GM12872 (cell line): ENCODE results near the gene NEMP2.

Experiments
- TF ChIP-seq, protein P1 (sequence below): IDR thresholded peaks from 3 replicates; pipeline ENCODE4 v1.5.1; 2011; ENCODE audit warnings: low read depth, mild to moderate bottlenecking, low read length, moderate library complexity; ENCODE audit not compliant: insufficient read depth

NEMP2 gene

DNA sequence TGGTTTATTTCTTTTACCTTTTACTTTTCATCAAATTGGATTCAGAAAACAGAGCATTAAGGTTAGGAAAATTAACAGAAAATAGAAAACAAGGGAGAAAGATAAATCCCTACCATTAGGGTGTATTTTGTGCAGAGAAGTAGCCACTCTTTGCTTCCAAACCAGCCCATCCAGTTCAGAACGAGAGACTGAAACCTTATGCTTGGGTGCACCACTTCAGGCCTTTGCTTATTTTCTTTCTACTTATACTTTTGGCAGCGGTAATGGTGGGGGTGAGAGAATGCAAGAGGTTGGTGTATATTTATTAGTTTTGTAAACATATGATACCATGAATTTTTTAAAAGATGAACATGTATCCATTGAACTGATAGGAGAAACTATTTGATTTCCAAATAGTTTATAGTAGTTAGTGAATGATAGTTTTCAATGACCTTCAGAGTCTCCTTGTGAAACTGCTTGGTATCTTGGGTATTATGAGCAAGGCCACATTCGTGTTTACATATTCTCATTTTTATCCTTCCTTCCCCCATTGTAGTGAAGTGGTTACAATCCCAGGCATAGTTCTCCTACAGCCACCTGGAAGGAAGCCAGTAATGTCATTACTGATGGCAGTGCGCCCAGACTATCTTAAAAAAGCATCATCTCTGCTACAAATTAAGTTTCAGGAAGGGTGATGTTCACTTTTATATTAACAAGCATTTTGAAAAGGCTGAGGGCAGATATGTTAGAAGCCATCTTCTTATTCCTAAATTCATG, 65.5 kb downstream of the NEMP2 start:
- TF ChIP-seq, protein P1, sequence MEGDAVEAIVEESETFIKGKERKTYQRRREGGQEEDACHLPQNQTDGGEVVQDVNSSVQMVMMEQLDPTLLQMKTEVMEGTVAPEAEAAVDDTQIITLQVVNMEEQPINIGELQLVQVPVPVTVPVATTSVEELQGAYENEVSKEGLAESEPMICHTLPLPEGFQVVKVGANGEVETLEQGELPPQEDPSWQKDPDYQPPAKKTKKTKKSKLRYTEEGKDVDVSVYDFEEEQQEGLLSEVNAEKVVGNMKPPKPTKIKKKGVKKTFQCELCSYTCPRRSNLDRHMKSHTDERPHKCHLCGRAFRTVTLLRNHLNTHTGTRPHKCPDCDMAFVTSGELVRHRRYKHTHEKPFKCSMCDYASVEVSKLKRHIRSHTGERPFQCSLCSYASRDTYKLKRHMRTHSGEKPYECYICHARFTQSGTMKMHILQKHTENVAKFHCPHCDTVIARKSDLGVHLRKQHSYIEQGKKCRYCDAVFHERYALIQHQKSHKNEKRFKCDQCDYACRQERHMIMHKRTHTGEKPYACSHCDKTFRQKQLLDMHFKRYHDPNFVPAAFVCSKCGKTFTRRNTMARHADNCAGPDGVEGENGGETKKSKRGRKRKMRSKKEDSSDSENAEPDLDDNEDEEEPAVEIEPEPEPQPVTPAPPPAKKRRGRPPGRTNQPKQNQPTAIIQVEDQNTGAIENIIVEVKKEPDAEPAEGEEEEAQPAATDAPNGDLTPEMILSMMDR: no peak

DNA sequence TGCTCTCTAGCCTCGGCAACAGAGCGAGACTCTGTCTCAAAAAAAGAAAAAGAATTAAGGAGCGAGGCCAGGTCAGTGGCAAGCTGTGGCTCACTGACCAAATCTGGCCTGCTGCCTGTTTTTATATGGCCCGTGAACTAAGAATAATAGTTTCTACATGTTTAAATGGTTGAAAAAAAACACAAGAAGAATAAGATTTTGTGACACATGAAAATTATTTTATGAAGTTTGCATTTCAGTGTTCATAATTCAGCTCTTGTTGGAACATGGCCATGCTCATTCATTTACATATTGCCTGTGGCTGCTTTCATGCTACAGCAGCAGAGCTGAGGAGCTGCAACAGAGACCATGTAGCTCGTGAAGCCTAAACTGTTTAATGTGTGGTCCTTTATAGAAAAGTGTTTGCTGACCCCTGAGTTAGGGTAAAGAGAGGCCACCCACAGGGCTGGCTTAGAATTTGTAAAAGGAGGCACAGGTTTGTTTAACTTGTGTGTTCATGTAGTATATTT, 66.9 kb downstream of the NEMP2 start:
- TF ChIP-seq, protein P1: no peak

DNA sequence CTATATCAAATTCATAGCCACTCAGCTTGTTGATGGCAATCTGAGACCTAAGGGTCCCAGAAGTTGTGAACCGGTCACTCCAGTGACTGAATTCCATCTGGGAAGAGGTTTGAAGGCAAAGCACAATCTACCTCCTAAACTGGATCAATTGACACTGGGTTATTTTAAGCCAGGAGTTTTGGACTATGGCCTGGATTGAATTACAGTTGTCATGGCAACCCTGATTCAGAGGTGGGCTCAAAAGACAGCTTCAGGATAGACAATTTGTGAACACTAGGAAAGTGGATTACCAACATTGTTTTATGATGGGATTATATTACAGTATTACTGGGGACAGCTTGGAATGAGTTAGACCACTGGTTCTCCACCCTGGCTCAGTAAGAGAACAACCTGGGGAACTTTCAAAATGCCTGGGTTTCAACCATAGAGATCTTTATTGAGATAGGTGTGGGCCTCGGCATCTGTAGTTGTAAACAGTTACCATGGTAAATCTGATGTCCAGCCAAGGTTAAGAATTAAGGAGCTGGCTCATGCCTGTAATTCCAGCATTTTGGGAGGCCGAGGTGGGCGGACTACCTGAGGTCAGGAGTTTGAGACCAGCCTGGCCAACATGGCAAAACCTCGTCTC, 67.6 kb downstream of the NEMP2 start:
- TF ChIP-seq, protein P1: no peak

DNA sequence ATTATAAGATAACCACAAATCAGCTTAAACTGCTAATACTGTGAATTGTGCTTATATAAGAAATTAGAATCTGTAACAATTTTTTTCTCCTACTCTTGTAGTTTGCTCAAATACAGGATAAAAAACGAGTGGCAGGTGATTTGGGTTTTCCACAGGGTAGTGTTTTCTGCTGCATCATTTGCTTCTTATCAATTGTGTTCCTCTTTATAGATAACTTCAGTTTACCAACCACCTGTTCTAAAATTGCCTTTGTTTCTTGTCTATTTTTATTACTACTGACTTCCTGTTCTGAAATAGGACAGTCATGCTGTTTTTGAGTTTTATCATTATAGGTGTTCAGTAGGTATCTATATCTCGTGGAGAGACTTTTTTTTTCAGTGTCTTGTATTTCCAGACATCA, 69.5 kb downstream of the NEMP2 start:
- TF ChIP-seq, protein P1: no peak

DNA sequence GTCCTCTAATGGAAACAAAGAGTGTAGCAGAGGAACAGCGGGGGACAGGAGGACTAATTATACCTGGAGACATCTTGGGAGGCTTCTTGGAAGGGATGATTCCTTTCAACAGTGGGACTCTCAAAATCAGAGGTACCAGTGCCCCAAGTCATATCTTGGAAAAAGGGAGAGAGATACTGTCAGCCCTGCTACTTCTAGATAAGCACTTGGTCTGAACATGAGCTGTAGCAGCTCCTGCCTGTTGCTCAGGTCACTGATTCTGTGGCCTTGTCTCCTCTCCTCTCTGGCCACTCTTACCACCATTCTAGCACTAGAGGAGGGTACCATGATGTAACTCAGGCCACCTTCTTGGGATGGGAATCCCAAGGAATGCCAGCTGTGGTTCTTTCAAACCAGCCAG, 71.9 kb downstream of the NEMP2 start:
- TF ChIP-seq, protein P1: no peak

DNA sequence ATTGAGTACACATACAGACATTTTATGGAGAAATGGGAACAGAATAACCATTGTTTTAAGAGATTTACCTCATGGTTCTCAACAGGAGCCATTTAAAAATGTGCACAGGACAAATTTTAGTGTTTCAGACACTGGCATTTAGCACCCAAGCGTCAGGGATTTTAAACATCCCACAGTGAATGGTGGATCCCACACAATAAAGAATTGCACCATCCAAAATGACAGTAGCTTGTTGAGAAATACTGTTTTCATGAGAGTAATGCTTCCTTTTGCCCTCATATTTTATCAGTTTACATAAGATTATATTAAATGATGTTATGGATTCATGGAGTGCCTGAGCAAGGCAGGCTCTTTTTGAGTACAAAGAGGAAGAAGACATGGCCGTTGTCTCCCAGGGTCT, 72.3 kb downstream of the NEMP2 start:
- TF ChIP-seq, protein P1: no peak

DNA sequence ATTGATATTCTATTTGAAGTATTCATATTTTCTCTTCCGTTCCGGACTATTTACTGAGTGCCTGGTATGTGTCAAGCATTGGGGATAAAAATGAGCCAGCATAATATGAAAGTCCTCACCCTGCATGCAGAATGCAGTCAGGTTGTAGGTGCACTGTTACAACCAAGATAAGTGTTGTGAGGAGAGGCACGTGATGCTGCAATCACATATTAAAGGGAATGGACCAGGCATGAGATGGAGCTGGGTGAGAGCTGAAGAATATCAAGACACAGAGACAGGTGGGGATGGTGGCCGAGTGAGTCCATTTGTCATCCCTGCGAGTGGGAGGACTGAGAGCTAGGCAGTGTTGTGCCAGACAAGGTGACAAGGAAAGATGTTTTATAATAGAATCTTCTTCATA, 74.0 kb downstream of the NEMP2 start:
- TF ChIP-seq, protein P1: no peak
